Activated naive CD4-positive, alpha-beta T cell treated with anti-CD3 and anti-CD28 coated beads, Interleukin-2, amount 50 U/mL, for 16 hours (primary cell): Measurements from ENCODE around the gene GEMIN8.

Experiments used
- DNase-seq: peaks from one replicate; pipeline ENCODE4 v3.0.0-alpha.2; 2020

The GEMIN8 gene

DNA sequence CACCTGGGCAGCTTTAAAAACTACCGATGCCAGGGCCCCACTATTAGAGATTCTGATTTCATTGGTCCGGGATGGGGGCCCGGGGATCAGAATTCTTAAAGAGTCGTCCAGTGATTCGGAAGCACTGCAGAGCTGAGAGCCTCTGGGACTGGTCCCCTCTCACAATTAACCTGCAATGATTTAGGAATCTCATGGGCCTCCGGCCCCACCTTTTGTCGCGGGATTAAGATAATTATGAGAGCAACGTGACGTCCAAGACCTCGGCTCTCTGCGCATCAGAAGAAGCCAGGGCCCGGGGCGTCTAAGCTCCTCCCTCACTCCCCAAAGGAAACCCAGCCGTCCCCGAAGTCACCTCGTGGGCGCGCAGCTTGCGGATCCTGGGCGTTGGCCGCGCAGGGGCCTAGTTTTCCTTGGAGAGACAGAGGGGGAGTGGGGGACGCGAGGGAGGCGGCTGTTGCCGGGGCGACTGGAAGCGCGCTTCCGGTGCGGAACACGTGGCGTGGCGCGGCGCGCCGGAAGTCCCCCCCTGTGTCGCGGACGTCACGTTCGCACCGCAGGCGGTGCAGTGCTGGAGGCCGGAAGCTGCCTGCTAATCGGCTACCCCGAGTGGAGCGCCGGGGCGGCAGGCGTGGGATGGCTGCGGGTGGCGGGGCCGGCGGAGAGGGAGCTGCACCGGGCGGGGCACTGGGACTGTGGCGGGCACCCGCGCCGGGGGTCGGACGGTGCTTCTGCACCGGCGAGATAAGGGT lies at the start of gene GEMIN8:
GEMIN8 (minus strand) TSS at position 468 of the 749 bp plus-strand sequence. CDS start 8,414 bp downstream, outside the sequence.
- DNase-seq = peak; percentile 85

- no peak for DNase-seq
Observed at GRCh38 chrX:14076639-14077038, 46.9 kb upstream of the GEMIN8 start.

DNA sequence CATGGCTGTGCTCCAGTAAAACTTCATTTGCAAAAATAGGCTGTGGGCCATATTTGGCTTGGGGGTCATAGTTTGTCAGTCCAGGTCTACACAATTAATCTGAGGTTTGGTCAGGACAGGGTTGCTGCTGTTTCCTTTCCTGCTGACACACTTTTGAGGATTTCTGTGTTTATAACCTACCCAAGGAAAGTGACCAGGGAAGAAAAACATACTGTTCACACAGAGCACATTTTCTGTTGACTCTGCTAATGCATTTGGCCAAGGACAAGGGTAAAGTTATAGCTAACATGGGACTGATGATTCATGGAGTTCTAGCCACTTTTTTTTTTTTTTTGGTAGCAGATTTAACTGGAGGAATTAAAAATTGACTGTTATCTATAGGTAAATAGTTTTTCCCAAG lies 43.9 kb upstream of the GEMIN8 start:
- no peak for DNase-seq

DNA sequence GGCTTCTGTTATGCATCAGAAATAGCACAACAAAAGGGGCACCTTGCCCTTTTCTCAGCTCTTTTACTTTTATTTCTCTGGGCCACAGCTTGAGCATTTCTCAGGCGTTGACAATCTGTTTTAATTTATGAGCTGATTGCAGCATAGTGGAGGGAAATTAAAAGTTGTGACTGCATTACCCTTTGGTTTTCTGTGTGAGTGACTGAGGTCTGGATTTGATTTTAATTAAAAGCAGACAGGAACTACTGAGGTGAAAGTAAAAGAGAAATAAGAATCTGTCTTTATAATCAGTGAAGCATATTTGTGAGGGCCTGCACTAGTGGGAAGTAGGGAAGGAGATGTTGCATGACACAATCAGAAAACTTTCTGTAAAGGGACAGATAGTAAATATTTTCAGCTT lies 43.4 kb upstream of the GEMIN8 start:
- no peak for DNase-seq

DNA sequence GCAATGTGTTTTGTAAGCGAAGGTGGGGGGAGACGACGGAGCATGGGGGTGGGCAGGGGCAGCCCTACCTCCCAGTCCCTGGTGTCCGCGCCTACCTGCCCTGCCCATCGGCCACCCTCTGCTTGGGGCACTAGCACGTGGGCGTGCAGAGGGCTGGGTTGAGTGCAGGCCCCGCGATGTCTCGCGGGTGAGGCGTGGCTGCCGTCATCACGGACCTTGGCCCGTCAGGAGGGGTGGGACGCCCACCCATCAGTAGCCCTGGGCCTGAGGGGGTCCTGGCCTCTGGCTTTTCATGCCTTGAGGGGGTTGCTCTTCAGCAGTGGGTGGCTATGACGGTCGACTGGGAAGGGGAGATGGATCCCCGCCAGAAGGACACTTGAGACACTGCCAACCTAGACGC lies 36.1 kb upstream of the GEMIN8 start:
- DNase-seq = no peak

DNA sequence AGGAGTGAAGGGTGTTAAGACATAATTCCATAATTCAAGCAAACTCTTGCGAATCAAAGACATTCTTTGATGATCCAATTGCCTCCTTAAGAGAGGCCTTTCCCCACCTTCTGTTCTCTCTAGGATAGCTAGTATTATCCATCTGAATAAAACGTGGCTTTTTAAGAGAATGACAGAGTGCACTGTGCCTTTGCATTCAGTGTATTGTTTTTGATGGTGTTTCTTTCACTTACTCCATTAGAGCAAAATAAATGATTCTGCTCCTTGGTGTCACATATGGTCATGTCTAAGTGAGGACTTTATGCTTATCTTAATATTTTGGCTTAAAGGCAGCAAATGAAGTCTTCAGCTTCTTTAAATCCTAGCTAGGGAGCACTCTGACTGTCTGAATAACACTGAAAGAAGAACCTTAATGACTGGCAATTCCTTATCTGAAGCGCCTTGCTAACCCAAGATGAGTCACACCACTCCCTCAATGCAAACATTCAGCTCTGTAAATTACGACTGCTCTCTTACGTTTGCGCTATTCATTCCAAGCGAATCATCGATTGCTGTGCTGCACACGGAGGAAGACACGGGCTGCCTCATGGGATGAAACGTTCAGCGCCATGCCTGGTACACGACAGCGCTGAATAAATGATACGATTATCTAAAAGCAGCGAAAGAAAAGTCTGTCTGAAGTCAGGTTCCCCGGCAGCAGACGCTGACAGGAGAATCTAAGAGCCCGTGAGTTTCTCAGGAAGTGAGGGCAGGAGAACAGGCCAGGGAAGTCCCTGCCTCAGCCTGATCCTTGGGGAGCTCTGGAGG lies 35.1 kb upstream of the GEMIN8 start:
- DNase-seq = no peak

DNA sequence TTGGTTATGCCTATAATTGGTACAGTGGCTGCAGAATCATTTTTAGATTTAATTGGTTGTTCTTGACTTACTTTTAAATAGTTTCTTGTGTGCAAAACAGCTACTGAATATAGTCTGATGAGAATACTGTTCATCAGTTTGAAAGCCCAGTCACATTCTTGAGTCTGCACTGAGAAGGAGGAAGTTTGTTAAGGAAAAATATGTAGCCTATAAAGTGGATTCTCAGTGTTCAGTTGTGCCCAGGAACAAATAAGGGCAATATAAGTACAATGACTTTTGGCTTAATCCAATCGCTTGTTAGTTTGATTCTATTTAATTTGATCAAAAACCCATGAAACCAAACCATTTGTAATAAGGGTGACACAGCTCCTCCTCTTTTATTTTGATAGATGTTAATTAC lies 32.8 kb upstream of the GEMIN8 start:
- no peak for DNase-seq

- no peak for DNase-seq
Observed at GRCh38 chrX:14056206-14056605, 26.5 kb upstream of the GEMIN8 start.

- DNase-seq = no peak
Observed at GRCh38 chrX:14051416-14051815, 21.7 kb upstream of the GEMIN8 start.

GRCh38 chrX:14050709-14051108 lies 21.0 kb upstream of the GEMIN8 start:
- no peak for DNase-seq

- no peak for DNase-seq
Observed at GRCh38 chrX:14043209-14043608, 13.5 kb upstream of the GEMIN8 start.

GRCh38 chrX:14039344-14039743 lies 9.7 kb upstream of the GEMIN8 start:
- DNase-seq = peak; percentile 57

DNA sequence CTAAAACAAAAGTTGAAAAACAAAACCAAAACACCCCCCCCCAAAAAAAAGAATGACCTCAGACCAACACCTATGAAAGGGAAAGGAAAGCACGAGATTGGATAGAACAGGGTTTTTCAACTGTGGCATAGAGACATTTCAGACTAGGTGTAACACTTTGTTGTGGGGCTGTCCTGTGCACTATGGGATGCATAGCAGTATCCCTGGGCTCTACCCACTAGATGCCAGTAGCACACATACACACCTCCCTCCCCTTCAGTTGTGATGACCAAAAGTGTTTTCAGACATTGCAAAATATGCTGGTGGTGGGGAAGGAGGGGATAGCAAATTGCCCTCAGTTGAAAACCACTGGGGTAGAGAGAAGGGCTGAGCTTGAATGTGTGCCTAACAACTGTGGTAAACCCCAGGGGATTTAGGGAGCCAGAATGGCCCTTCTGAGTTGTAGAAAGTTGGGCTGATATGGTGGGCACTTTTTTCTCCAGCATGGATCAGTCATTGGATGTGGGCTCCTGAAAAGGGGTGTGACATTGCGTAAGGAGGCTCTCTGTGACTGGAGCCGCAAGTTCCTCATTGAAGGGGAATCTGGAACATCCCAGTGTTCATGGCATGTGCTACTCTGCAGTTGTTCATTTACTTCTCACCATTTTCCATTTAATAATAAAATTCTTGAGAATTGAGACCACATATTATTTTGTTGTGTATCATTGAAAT lies 8.8 kb upstream of the GEMIN8 start:
- DNase-seq = no peak

DNA sequence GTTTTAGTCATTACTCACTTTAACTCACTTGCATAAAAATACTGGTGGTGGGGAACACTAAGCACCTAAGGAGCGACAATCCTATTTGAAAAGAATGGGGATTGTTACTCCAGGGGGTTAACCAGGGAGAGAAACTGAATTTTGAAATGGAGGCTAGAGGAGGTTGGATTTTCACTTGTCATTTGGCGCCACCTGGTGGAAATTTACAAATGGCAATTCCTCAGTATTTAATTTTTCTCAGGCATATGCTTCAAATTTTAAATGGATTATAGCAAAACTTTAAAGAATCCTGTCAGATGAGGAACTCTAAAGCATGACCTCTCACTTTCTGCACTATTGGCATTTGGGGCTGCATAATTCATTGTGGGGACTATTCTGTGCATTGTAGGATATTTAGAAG lies 2.7 kb upstream of the GEMIN8 start:
- DNase-seq = peak; percentile 42

DNA sequence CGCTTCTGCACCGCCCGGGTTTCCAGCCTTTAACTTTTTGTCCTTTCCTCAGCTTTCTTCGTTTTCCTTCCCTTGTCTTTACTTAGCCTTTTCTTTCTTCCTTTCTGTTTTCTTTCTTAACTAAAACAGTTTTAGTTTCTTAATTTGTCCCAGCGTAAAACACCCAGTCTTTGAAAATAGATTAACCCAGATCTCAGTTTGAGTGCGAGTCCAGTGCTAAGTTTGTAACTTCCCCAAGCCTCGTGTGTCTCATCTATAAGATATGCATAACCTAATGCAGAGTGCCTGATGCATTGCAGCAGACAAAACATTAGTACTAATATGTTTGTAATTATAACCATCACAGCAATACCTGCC lies 460 bp upstream of the GEMIN8 start:
- no peak for DNase-seq

- DNase-seq = no peak
Observed at GRCh38 chrX:14029039-14029424, 660 bp downstream of the GEMIN8 start.

DNA sequence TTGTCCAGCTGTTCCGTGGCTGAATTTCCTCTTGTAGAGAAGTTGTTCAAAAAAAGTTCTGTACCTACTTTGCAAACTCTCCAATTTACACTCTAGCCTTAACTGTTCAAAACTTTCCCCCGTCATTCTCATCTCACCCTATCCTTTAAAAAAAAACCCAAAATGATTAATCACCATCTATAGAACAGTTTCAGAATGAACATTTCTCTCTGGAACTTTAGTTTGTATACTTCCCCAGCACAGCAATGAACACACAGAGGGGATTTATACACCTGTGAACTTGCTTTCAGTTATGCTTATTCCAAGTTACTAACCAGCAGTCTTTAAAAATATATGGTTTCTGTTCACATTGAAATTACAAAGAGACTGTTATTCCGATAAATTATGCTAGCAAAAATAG lies 1.2 kb downstream of the GEMIN8 start:
- no peak for DNase-seq

GRCh38 chrX:14027511-14028019 lies 2.1 kb downstream of the GEMIN8 start:
- no peak for DNase-seq

DNA sequence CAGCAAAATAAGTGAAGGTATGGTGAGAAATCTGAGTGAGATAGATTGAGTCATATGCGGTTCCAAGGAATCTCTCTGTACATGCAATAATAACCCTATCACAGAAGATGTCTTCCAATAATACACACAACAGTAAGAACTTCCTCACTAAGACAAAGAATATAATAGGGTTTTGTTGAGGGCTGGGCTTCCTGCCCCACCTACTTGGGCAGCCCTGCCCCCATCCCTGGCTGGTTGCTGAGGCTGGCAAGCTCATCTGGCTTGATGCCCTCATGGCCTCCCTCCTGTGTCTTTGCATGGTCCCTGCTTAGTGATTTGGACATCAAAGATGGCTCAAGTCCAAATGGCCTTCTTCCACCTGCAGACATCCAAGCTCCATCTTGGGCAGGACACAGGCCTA lies 2.7 kb downstream of the GEMIN8 start:
- DNase-seq = peak; percentile 24

GRCh38 chrX:14026121-14026520 lies 3.6 kb downstream of the GEMIN8 start:
- DNase-seq = no peak

GRCh38 chrX:14022019-14022418 lies 7.7 kb downstream of the GEMIN8 start:
- DNase-seq = no peak

- no peak for DNase-seq
Observed at GRCh38 chrX:14017399-14017798, 12.3 kb downstream of the GEMIN8 start.

DNA sequence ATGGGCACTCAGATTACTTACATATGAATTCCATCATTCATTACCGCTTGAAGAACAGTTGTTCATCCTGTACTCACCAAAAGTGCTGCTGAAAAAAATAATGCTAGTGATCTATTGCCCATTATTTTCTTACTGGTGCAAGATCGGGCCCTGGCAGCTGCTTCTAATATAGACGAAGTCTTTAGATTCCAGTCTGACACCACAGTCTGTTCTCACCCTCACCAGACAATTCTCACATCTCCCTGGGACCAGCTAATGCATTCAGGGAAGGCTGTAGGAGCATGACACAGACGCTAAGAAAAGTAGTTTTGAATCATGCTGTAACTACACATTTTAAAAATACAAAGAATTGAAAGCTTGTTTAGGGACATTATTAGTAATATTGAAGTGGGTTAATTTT lies 13.8 kb downstream of the GEMIN8 start:
- DNase-seq = no peak

DNA sequence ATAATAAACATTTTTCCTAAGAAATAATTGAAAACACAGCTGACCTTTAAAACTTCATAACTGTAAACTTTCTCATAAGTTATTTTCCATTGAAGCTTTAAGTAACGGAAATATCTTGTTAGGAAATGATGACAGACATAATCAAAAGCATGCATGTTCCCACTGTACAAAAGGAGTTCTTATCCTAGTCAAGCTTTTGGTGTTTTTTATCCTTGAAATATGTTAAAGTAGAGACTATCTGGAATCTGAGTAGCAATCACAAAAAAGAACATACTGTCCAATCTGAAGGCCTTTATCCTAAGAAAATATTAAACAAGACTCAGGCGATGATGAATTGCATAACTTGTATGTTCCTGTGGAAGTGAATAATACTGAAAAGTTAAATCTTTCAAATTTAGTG lies 14.4 kb downstream of the GEMIN8 start:
- no peak for DNase-seq
